Neural cell (in vitro differentiated cells): Measurements from ENCODE around the gene SERPINH1.

Experiments
- CTCF ChIP-seq: fragments of 450-650 bp; IDR thresholded peaks from 2 replicates; pipeline ENCODE4 v1.5.1; 2014; ENCODE audit warnings: antibody characterized with exemption, mild to moderate bottlenecking, moderate library complexity; ENCODE audit not compliant: poor library complexity, severe bottlenecking
- EZH2 ChIP-seq: fragments of 200-600, 300-800 bp; shearing (Covaris generic), sonication (generic); IDR thresholded peaks from 2 replicates; pipeline ENCODE4 v1.6.1; 2014; ENCODE audit warnings: antibody characterized with exemption, low read length, borderline replicate concordance, mild to moderate bottlenecking; ENCODE audit not compliant: insufficient read depth, poor library complexity, severe bottlenecking
- POLR2AphosphoS5 ChIP-seq: IDR thresholded peaks from 2 replicates; pipeline ENCODE4 v1.6.1; 2012
- RAD21 ChIP-seq: fragments of 450-650 bp; conservative IDR thresholded peaks from 2 replicates; pipeline ENCODE4 v1.6.1; 2014; ENCODE audit warnings: antibody characterized with exemption, mild to moderate bottlenecking, moderate library complexity
- TAF1 ChIP-seq: IDR thresholded peaks from 2 replicates; pipeline ENCODE4 v1.6.1; 2012; ENCODE audit warnings: low read depth
- TF ChIP-seq, protein P1 (sequence below): IDR thresholded peaks from 2 replicates; pipeline ENCODE4 v1.6.1; 2012; ENCODE audit warnings: borderline replicate concordance

DNA sequence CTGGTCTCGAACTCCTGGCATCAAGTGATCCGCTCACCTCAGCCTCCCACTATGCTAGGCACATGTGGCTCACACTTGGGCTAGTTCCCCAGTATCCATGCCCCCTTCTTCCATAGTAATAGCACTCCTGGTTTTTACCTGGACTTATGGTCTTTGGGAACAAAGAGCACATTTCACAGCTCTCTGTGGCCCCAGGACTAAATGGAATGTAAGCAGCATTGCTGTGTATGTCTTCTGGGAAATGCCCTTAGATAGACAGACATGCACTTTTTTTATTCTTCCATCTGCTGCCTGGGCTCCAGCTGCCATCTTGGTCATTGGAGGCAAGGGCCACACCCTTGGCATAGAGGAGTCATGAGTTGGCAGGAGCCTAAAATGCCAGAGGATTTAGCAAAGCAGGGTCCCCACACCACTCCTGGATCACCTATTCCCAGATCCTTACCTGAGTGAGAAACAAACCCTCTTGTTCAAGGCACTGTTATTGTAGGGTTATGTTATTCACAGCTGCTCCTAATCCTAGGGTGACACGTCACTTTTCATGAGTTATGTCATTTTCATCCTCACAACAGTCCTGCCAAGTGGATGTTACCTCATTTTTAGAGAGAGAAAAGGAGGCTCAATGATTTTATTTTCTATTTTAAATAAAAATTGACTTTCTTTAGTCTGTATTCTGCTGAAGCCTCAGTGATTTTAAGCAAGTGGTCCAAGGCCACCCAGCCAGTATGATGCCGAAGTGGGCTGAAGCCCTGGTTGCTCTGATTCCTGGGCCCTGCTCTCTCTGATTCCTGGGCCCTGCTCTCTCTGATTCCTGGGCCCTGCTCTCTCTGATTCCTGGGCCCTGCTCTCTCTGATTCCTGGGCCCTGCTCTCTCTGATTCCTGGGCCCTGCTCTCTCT is 20.6 kb upstream of the SERPINH1 start:
- TF ChIP-seq EZH2 (no peak), RAD21 (no peak), CTCF (no peak), POLR2AphosphoS5 (no peak), TAF1 (no peak)
- TF ChIP-seq, protein P1, sequence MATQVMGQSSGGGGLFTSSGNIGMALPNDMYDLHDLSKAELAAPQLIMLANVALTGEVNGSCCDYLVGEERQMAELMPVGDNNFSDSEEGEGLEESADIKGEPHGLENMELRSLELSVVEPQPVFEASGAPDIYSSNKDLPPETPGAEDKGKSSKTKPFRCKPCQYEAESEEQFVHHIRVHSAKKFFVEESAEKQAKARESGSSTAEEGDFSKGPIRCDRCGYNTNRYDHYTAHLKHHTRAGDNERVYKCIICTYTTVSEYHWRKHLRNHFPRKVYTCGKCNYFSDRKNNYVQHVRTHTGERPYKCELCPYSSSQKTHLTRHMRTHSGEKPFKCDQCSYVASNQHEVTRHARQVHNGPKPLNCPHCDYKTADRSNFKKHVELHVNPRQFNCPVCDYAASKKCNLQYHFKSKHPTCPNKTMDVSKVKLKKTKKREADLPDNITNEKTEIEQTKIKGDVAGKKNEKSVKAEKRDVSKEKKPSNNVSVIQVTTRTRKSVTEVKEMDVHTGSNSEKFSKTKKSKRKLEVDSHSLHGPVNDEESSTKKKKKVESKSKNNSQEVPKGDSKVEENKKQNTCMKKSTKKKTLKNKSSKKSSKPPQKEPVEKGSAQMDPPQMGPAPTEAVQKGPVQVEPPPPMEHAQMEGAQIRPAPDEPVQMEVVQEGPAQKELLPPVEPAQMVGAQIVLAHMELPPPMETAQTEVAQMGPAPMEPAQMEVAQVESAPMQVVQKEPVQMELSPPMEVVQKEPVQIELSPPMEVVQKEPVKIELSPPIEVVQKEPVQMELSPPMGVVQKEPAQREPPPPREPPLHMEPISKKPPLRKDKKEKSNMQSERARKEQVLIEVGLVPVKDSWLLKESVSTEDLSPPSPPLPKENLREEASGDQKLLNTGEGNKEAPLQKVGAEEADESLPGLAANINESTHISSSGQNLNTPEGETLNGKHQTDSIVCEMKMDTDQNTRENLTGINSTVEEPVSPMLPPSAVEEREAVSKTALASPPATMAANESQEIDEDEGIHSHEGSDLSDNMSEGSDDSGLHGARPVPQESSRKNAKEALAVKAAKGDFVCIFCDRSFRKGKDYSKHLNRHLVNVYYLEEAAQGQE: no peak
